NK-92 (cell line): ENCODE data around the gene MCM3AP.

Experiments
- DNase-seq: peaks from one replicate; lab custom pipeline; 2025; ENCODE audit not compliant: unreplicated experiment; lab: John Stamatoyannopoulos, UW

Gene MCM3AP

GRCh38 chr21:46189213-46189958 lies 96.0 kb downstream of the MCM3AP start:
- DNase-seq, result no peak

- DNase-seq, result no peak
Observed at GRCh38 chr21:46188226-46189212, 96.9 kb downstream of the MCM3AP start.

- DNase-seq, result no peak
Observed at GRCh38 chr21:46187814-46188213, 97.6 kb downstream of the MCM3AP start.

GRCh38 chr21:46187261-46187660 lies 98.2 kb downstream of the MCM3AP start:
- DNase-seq, result no peak

GRCh38 chr21:46185716-46186115 lies 99.7 kb downstream of the MCM3AP start:
- no peak for DNase-seq
